Measurements from ENCODE around the gene STAT2. TPM values are rescaled to one million over a fixed set of nuclear protein-coding genes. Genes with fewer than 3 reads are reported as not detected.

The STAT2 gene
- total and polyA plus RNA-seq, 2 experiments from 2014 or later = 15.6 to 67.9 TPM

- DNase-seq (ENCODE audit: low spot score) (no peak), ATAC-seq (no peak)
- Histone ChIP-seq H3K9me2 (ENCODE audit: insufficient read depth) (no peaks in the 10 kb centered on the region), H4K20me1 (replicated peaks; ENCODE audit: insufficient read depth) (no peaks in the 10 kb centered on the region), H3K4me1 (ENCODE audit: insufficient read depth) (peaks cover 6% of the 10 kb centered on the region; the same call in 1 of the 2 replicates), H3K79me2 (replicated peaks; ENCODE audit: insufficient read depth) (no peaks in the 10 kb centered on the region), H3K4me3 (no peak overlapping the region), H2AFZ (no peak overlapping the region), H3K36me3 (ENCODE audit: insufficient read depth) (no peaks in the 10 kb centered on the region), H3K27ac (ENCODE audit: low read depth) (no peak overlapping the region), H3K4me2 (no peak overlapping the region), H3K27me3 (ENCODE audit: insufficient read depth) (no peaks in the 10 kb centered on the region), H3F3A (replicated peaks; ENCODE audit: low read depth) (no peaks in the 10 kb centered on the region; the same call in 1 of the 2 replicates)
- H3K9me3 Mint-ChIP-seq = peaks cover 16% of the 10 kb centered on the region; the same call in 2 of the 3 replicates
- peaks cover 11% of the 10 kb centered on the region; the same call in 2 of the 3 replicates for H3K4me1 Mint-ChIP-seq
- TF ChIP-seq POLR2AphosphoS5 (IDR thresholded peaks at IDR 0.05; ENCODE audit: low read depth) (no peak), JUNB (IDR thresholded peaks at IDR 0.05; ENCODE audit: unreplicated experiment) (no peak), EZH2 (IDR thresholded peaks at IDR 0.05; ENCODE audit: low read depth, unreplicated experiment) (no peak), ZNF114 (CRISPR knock-in tag; IDR thresholded peaks at IDR 0.05) (no peak), EZH2phosphoT487 (IDR thresholded peaks at IDR 0.05; ENCODE audit: unreplicated experiment) (no peak), ZNF331 (CRISPR knock-in tag; IDR thresholded peaks at IDR 0.05; ENCODE audit: low read depth) (no peak), NANOG (IDR thresholded peaks at IDR 0.05; ENCODE audit: borderline replicate concordance) (no peak), STAT1 (IDR thresholded peaks at IDR 0.05; ENCODE audit: unreplicated experiment) (no peak), CTCF (conservative IDR thresholded peaks at IDR 0.05; ENCODE audit: low read depth in 2 of 2) (no peak)
- TF ChIP-seq, protein P1, sequence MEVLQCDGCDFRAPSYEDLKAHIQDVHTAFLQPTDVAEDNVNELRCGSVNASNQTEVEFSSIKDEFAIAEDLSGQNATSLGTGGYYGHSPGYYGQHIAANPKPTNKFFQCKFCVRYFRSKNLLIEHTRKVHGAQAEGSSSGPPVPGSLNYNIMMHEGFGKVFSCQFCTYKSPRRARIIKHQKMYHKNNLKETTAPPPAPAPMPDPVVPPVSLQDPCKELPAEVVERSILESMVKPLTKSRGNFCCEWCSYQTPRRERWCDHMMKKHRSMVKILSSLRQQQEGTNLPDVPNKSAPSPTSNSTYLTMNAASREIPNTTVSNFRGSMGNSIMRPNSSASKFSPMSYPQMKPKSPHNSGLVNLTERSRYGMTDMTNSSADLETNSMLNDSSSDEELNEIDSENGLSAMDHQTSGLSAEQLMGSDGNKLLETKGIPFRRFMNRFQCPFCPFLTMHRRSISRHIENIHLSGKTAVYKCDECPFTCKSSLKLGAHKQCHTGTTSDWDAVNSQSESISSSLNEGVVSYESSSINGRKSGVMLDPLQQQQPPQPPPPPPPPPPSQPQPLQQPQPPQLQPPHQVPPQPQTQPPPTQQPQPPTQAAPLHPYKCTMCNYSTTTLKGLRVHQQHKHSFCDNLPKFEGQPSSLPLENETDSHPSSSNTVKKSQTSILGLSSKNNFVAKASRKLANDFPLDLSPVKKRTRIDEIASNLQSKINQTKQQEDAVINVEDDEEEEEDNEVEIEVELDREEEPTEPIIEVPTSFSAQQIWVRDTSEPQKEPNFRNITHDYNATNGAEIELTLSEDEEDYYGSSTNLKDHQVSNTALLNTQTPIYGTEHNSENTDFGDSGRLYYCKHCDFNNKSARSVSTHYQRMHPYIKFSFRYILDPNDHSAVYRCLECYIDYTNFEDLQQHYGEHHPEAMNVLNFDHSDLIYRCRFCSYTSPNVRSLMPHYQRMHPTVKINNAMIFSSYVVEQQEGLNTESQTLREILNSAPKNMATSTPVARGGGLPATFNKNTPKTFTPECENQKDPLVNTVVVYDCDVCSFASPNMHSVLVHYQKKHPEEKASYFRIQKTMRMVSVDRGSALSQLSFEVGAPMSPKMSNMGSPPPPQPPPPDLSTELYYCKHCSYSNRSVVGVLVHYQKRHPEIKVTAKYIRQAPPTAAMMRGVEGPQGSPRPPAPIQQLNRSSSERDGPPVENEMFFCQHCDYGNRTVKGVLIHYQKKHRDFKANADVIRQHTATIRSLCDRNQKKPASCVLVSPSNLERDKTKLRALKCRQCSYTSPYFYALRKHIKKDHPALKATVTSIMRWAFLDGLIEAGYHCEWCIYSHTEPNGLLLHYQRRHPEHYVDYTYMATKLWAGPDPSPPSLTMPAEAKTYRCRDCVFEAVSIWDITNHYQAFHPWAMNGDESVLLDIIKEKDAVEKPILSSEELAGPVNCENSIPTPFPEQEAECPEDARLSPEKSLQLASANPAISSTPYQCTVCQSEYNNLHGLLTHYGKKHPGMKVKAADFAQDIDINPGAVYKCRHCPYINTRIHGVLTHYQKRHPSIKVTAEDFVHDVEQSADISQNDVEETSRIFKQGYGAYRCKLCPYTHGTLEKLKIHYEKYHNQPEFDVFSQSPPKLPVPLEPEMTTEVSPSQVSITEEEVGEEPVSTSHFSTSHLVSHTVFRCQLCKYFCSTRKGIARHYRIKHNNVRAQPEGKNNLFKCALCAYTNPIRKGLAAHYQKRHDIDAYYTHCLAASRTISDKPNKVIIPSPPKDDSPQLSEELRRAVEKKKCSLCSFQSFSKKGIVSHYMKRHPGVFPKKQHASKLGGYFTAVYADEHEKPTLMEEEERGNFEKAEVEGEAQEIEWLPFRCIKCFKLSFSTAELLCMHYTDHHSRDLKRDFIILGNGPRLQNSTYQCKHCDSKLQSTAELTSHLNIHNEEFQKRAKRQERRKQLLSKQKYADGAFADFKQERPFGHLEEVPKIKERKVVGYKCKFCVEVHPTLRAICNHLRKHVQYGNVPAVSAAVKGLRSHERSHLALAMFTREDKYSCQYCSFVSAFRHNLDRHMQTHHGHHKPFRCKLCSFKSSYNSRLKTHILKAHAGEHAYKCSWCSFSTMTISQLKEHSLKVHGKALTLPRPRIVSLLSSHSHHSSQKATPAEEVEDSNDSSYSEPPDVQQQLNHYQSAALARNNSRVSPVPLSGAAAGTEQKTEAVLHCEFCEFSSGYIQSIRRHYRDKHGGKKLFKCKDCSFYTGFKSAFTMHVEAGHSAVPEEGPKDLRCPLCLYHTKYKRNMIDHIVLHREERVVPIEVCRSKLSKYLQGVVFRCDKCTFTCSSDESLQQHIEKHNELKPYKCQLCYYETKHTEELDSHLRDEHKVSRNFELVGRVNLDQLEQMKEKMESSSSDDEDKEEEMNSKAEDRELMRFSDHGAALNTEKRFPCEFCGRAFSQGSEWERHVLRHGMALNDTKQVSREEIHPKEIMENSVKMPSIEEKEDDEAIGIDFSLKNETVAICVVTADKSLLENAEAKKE (CRISPR knock-in tag; IDR thresholded peaks at IDR 0.05) = no peak
- TF ChIP-seq, protein P2, sequence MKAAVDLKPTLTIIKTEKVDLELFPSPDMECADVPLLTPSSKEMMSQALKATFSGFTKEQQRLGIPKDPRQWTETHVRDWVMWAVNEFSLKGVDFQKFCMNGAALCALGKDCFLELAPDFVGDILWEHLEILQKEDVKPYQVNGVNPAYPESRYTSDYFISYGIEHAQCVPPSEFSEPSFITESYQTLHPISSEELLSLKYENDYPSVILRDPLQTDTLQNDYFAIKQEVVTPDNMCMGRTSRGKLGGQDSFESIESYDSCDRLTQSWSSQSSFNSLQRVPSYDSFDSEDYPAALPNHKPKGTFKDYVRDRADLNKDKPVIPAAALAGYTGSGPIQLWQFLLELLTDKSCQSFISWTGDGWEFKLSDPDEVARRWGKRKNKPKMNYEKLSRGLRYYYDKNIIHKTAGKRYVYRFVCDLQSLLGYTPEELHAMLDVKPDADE (IDR thresholded peaks at IDR 0.05) = no peak
- TF ChIP-seq, protein P3, sequence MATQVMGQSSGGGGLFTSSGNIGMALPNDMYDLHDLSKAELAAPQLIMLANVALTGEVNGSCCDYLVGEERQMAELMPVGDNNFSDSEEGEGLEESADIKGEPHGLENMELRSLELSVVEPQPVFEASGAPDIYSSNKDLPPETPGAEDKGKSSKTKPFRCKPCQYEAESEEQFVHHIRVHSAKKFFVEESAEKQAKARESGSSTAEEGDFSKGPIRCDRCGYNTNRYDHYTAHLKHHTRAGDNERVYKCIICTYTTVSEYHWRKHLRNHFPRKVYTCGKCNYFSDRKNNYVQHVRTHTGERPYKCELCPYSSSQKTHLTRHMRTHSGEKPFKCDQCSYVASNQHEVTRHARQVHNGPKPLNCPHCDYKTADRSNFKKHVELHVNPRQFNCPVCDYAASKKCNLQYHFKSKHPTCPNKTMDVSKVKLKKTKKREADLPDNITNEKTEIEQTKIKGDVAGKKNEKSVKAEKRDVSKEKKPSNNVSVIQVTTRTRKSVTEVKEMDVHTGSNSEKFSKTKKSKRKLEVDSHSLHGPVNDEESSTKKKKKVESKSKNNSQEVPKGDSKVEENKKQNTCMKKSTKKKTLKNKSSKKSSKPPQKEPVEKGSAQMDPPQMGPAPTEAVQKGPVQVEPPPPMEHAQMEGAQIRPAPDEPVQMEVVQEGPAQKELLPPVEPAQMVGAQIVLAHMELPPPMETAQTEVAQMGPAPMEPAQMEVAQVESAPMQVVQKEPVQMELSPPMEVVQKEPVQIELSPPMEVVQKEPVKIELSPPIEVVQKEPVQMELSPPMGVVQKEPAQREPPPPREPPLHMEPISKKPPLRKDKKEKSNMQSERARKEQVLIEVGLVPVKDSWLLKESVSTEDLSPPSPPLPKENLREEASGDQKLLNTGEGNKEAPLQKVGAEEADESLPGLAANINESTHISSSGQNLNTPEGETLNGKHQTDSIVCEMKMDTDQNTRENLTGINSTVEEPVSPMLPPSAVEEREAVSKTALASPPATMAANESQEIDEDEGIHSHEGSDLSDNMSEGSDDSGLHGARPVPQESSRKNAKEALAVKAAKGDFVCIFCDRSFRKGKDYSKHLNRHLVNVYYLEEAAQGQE (IDR thresholded peaks at IDR 0.05; ENCODE audit: unreplicated experiment) = no peak
- H3K27ac Mint-ChIP-seq = no peak overlapping the region
- no peaks in the 10 kb centered on the region for H3K36me3 Mint-ChIP-seq (ENCODE audit: low read depth)
- peaks cover 7% of the 10 kb centered on the region for H3K27me3 Mint-ChIP-seq (ENCODE audit: insufficient read depth, low read depth, poor library complexity)
- H3K4me3 Mint-ChIP-seq = no peak overlapping the region
Observed at GRCh38 chr12:56375598-56376434, 15.9 kb upstream of the STAT2 start.

All from GM23338 (cell line).